Astrocyte (in vitro differentiated cells and primary cell): ENCODE measurements around the gene PCYT2.

Experiments used
- CTCF ChIP-seq: IDR thresholded peaks from 2 replicates; pipeline ENCODE4 v1.5.1; 2011; ENCODE audit warnings: low read depth, mild to moderate bottlenecking, inconsistent platforms, low read length, moderate library complexity; ENCODE audit not compliant: insufficient read depth
- EZH2 ChIP-seq: IDR thresholded peaks from 2 replicates; pipeline ENCODE4 v1.6.1; 2012; ENCODE audit warnings: mild to moderate bottlenecking, low read length, inconsistent platforms; ENCODE audit not compliant: insufficient read depth

- TF ChIP-seq CTCF (no peak), EZH2 (no peak)
Observed at GRCh38 chr17:81931189-81931556, 20.0 kb upstream of the PCYT2 start.
